GM23248 (cell line): ENCODE data around the gene LAMB1. TPM values are rescaled to one million over a fixed set of nuclear protein-coding genes. Genes with fewer than 3 reads are reported as not detected.
A peak's percentile ranks its signal among the peaks of the same experiment; 100 is the strongest.

Source experiments
- DNase-seq: peaks from one replicate; pipeline ENCODE4 v3.0.0-alpha.2; 2015
- H2AFZ ChIP-seq: fragments of 200-600 bp; sonication (generic); 2 replicates; pipeline ENCODE4 v1.6.1; 2016; ENCODE audit warnings: antibody characterized with exemption
- H3F3A ChIP-seq: fragments of 200-600 bp; sonication (generic); 2 replicates; pipeline ENCODE4 v1.6.1; 2016; ENCODE audit warnings: mild to moderate bottlenecking, antibody characterized with exemption, mixed run types; ENCODE audit not compliant: insufficient read depth
- H3K27ac ChIP-seq: fragments of 200-600 bp; sonication (generic); 2 replicates; pipeline ENCODE4 v1.5.1; 2016; ENCODE audit warnings: mild to moderate bottlenecking
- H3K27me3 ChIP-seq: fragments of 200-600 bp; sonication (generic); replicated peaks from 2 replicates; pipeline ENCODE4 v1.6.1; 2016; ENCODE audit warnings: mild to moderate bottlenecking; ENCODE audit not compliant: insufficient read depth
- H3K36me3 ChIP-seq: fragments of 200-600 bp; sonication (generic); 2 replicates; pipeline ENCODE4 v1.6.1; 2016; ENCODE audit warnings: low read depth, mild to moderate bottlenecking
- H3K4me1 ChIP-seq: fragments of 200-600 bp; sonication (generic); 2 replicates; pipeline ENCODE4 v1.6.1; 2016; ENCODE audit warnings: mild to moderate bottlenecking; ENCODE audit not compliant: insufficient read depth
- H3K4me2 ChIP-seq: fragments of 200-600 bp; sonication (generic); one replicate; pipeline ENCODE4 v1.6.1; 2016; ENCODE audit warnings: mild to moderate bottlenecking; ENCODE audit not compliant: unreplicated experiment
- H3K4me3 ChIP-seq: fragments of 200-600 bp; sonication (generic); 2 replicates; pipeline ENCODE4 v1.5.1; 2016; ENCODE audit warnings: mild to moderate bottlenecking
- H3K79me2 ChIP-seq: fragments of 200-600 bp; sonication (generic); 2 replicates; pipeline ENCODE4 v1.6.1; 2016; ENCODE audit warnings: mild to moderate bottlenecking; ENCODE audit not compliant: insufficient read depth
- H3K9ac ChIP-seq: fragments of 200-600 bp; sonication (generic); 2 replicates; pipeline ENCODE4 v1.6.1; 2016; ENCODE audit warnings: mild to moderate bottlenecking
- H3K9me2 ChIP-seq: fragments of 200-600 bp; sonication (generic); 2 replicates; pipeline ENCODE4 v1.6.1; 2016; ENCODE audit warnings: mixed run types, mild to moderate bottlenecking, moderate library complexity; ENCODE audit not compliant: insufficient read depth
- H3K9me3 ChIP-seq: fragments of 200-600 bp; sonication (generic); one replicate; pipeline ENCODE4 v1.6.1; 2017; ENCODE audit warnings: low read depth
- H4K20me1 ChIP-seq: fragments of 200-600 bp; sonication (generic); 2 replicates; pipeline ENCODE4 v1.6.0; 2016; ENCODE audit not compliant: insufficient read depth
- EZH2 ChIP-seq: fragments of 200-600 bp; sonication (generic); IDR thresholded peaks from 2 replicates; pipeline ENCODE4 v1.6.1; 2018; ENCODE audit warnings: antibody characterized with exemption, mild to moderate bottlenecking; ENCODE audit not compliant: insufficient read depth, poor library complexity, severe bottlenecking
- EZH2phosphoT487 ChIP-seq: fragments of 200-600 bp; sonication (generic); IDR thresholded peaks from 2 replicates; pipeline ENCODE4 v1.6.1; 2018; ENCODE audit warnings: antibody characterized with exemption, moderate library complexity, mild to moderate bottlenecking, low read depth; ENCODE audit not compliant: insufficient read depth
- WGBS, 2 experiments: methylation state at CpG; one replicate each; pipeline ENCODE4 v1.1.6; 2015 to 2017; ENCODE audit warnings: low lambda C conversion rate in 2 of 2, low coverage in 1 of 2; ENCODE audit errors: missing lambda C conversion rate in 2 of 2; 5-methylcytosine and 5-hydroxymethylcytosine counted together
- in situ Hi-C: fragments of 300-500 bp; cut with MboI; formaldehyde crosslinking; loops from 2 replicates; pipeline ENCODE4 v1.15.0; 2020
- polyA plus RNA-seq: library from polyadenylated mRNA; unstranded; fragments of >200 nt; fragmentation: Nextera tagmentation; extraction: Ambion mirVana; gene quantifications from 2 replicates; pipeline ENCODE4 v1.2.1, GENCODE V29; 2016
- total RNA-seq: library from RNA; depleted of rRNA; stranded (reverse); fragments of >200 nt; shearing (Covaris generic); gene quantifications from 2 replicates; pipeline ENCODE4 v1.2.3, GENCODE V29; 2014

LAMB1 gene
- total and polyA plus RNA-seq, 2 experiments from 2014 or later: 108 to 135 TPM

GRCh38 chr7:108014215-108014614 is 11.3 kb upstream of the LAMB1 start:
- Histone ChIP-seq H3K4me3 (no peak overlapping the region), H4K20me1 (no peaks in the 10 kb centered on the region), H3K4me1 (peaks cover 24% of the 10 kb centered on the region), H3K9me3 (no peaks in the 10 kb centered on the region), H3K9ac (no peak overlapping the region), H3K27ac (no peak overlapping the region), H3K27me3 (no peaks in the 10 kb centered on the region), H3K9me2 (no peaks in the 10 kb centered on the region), H3F3A (peaks cover 20% of the 10 kb centered on the region), H2AFZ (0 out of 2 replicates have a peak overlapping the region, but pooled peaks have one; percentile 6), H3K79me2 (no peaks in the 10 kb centered on the region), H3K36me3 (no peaks in the 10 kb centered on the region), H3K4me2 (no peak overlapping the region)
- TF ChIP-seq EZH2: no peak
- no peak for TF ChIP-seq EZH2phosphoT487
- in situ Hi-C loops: no loop called here
- 47 to 48% methylated on average over 2 of the region's 2 CpGs for WGBS, 2 experiments
- DNase-seq: no peak

- no peak overlapping the region for H3K27ac ChIP-seq
- H3F3A ChIP-seq: peaks cover 20% of the 10 kb centered on the region
- no peaks in the 10 kb centered on the region for H3K79me2 ChIP-seq
- no peak overlapping the region for H3K9ac ChIP-seq
- no peaks in the 10 kb centered on the region for H3K36me3 ChIP-seq
- TF ChIP-seq EZH2phosphoT487 (no peak), EZH2 (no peak)
- H3K9me3 ChIP-seq: no peaks in the 10 kb centered on the region
- H3K27me3 ChIP-seq: no peaks in the 10 kb centered on the region
- no peaks in the 10 kb centered on the region for H4K20me1 ChIP-seq
- in situ Hi-C loops: no loop called here
- H3K4me3 ChIP-seq: no peak overlapping the region
- no peak overlapping the region for H2AFZ ChIP-seq
- no peaks in the 10 kb centered on the region for H3K9me2 ChIP-seq
- H3K4me2 ChIP-seq: no peak overlapping the region
- 92 to 93% methylated on average over 8 of the region's 8 CpGs for WGBS, 2 experiments
- H3K4me1 ChIP-seq: peaks cover 24% of the 10 kb centered on the region
- DNase-seq: peak; percentile 50
These were observed 9.8 kb upstream of the LAMB1 start for GRCh38 chr7:108012499-108013430.

- Histone ChIP-seq H3K4me3 (no peak overlapping the region), H3K9me3 (no peaks in the 10 kb centered on the region), H3K27ac (no peak overlapping the region), H4K20me1 (no peaks in the 10 kb centered on the region), H3K9me2 (no peaks in the 10 kb centered on the region), H3K4me2 (no peak overlapping the region), H3F3A (peaks cover 12% of the 10 kb centered on the region; the same call in 1 of the 2 replicates), H3K27me3 (no peaks in the 10 kb centered on the region), H3K4me1 (peaks cover 14% of the 10 kb centered on the region), H3K36me3 (no peaks in the 10 kb centered on the region), H2AFZ (no peak overlapping the region), H3K9ac (no peak overlapping the region), H3K79me2 (no peaks in the 10 kb centered on the region)
- no peak for TF ChIP-seq EZH2phosphoT487
- no peak for TF ChIP-seq EZH2
- no peak for DNase-seq
- 94 to 95% methylated on average over 1 of the region's 1 CpG for WGBS, 2 experiments
- in situ Hi-C loops: no loop called here
These were observed 7.4 kb upstream of the LAMB1 start for GRCh38 chr7:108010377-108010776.

GRCh38 chr7:108009873-108010272 is 6.9 kb upstream of the LAMB1 start:
- Histone ChIP-seq H3K27me3 (no peaks in the 10 kb centered on the region), H3K27ac (no peak overlapping the region), H3K9ac (no peak overlapping the region), H4K20me1 (no peaks in the 10 kb centered on the region), H3K79me2 (no peaks in the 10 kb centered on the region), H3K4me3 (no peak overlapping the region), H3K4me2 (no peak overlapping the region), H3K36me3 (no peaks in the 10 kb centered on the region), H2AFZ (no peak overlapping the region), H3K9me2 (no peaks in the 10 kb centered on the region), H3K4me1 (peaks cover 9% of the 10 kb centered on the region), H3K9me3 (no peaks in the 10 kb centered on the region), H3F3A (peaks cover 7% of the 10 kb centered on the region; the same call in 1 of the 2 replicates)
- DNase-seq: no peak
- in situ Hi-C loops: no loop called here
- TF ChIP-seq EZH2phosphoT487: no peak
- no peak for TF ChIP-seq EZH2
- WGBS, 2 experiments: 83 to 85% methylated on average over 4 of the region's 4 CpGs
